GM15510 (cell line): ENCODE results near the gene ZNF292.

ENCODE experiments used
- POLR2A ChIP-seq: IDR thresholded peaks from 3 replicates; pipeline ENCODE4 v1.6.1; 2011; ENCODE audit warnings: borderline replicate concordance; ENCODE audit not compliant: insufficient read length; ENCODE audit errors: extremely low read depth

The ZNF292 gene

DNA sequence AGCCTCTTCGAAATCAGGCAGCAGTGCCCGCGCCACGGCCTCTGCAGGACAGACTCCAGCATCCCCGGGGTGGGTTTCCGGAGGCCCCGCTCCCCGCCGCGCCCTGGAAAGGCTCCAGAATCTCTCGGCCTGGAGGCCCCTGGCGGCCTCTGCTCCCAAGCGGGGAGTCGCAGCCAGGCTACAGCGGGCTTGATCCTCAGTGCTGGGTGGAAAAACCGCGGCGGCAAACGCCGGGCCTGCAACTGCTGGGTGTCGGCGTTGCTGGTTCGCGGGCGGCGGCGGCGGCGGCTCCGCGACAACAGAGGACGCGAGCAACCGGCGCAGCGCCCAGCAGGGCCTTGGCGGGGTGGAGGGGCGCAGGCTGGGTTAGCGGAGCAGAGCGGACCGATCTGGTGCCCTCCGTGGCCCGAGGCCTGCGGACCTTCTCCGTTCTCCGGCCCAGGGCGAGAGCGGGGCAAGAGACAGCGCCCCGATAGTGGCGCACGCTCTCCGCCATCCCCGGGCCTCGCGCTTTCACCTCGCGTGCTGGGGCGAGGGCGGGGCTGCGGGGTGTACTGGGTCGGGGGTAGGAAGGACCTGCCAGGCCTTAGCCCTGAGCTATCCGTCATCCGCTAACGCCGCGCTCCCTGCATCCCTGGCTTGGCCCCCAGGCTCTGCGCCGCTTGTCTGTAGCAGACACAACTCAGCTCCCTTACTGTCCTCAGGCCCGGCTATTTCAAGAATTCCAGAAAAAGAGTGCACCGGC, 3.4 kb upstream of the ZNF292 start:
- TF ChIP-seq POLR2A, result peak; percentile 72

DNA sequence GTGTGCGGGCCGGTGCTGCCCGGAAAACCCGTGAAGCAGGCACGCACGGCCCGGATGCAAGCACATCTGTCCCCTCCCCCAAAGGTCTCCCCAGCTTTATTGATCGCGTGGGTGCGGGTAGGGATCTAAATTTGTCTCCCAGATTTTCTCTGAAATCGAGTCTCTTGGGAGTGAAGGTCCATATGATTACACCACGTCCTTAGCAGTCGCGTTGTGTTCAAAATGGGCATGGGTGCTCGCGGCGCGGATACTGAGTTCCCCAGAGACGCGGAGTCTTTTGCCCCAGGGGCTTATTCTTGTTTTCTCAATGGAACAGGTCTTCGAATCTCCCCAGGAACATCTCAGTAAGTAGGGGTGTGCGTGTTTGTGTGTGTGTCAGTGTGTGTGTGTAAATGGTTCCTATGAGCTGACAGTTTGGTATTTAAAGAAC, 2.8 kb upstream of the ZNF292 start:
- no peak for TF ChIP-seq POLR2A

DNA sequence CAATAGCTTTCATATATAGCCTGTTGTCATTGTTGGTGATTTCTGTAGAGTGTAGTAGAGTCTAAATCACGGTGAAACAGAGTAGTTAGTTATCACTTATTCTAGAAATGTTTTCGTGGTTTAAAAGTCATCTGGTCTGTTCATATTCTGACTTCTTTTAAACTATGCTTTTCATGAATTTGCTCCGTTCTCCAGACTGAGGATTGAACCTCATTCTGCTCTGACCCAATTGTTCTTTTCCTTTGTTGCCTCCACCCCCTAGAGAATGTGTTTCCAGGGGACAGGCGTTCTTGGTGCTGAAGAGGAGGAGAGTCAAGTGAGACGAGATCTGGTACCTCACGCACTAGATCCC, 748 bp upstream of the ZNF292 start:
- no peak for TF ChIP-seq POLR2A

DNA sequence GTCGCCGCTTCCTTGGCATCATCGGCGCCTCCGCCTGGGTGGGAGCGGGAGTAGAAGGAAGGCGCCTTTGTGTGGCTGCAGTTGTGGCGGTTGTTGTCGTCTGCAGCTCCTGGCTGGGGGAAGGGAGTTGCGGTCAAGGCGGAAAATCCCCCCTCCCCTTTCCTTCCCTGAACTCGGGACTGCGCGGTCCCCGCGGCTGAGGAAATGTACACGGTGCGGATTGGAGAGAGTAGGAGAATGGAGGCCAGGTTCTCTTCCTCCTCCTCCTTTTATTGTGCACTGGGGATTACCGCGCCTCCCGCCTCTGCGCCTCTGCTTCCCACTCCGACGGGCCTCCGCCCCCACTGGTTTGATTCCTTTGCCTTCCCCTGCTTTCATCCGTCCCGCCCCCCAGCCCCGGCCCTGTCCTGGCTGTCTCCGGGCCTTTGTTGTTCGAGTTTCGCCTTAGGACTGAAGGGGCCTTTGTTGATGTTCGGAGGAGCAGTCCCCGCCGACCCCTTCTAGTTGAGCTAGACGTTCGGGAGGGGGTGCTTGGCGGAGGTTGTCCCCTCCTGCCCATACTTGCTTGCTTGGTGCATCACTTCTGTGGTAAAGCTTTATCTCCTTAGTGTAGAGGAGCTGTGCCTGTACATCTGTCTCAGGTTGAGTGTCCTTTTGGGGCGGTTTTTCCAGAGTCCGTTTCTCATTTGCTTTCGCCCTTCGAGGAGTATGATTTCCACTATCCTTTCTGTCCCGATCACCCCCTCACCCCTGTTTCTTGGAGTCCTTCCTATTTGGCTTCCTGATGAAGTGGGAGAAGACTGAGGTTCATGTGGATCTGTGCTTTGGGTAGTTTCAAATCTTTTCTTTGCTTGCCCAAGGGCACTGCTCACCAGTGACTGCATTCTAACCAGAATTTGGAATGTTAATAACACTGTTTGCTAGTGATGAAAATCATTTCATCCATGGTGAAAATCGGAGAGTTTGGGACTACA, 764 bp downstream of the ZNF292 start:
- no peak for TF ChIP-seq POLR2A

DNA sequence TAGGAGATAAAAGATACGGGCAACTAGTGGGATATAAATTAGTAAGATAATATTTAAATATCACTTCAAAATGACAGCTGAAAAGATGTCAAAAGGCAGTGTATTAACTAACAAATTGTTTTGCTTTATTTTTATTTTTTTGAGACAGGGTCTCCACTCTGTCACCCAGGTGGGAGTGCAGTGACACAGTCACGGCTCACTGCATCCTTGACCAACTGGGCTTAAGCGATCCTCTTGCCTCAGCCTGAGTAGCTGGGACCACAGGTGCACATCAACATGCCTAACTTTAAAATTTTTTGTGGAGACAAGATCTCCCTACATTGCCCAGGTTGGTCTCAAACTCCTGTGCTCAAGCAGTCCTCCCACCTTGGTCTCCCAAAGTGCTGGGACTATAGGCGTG, 5.9 kb downstream of the ZNF292 start:
- TF ChIP-seq POLR2A, result no peak

DNA sequence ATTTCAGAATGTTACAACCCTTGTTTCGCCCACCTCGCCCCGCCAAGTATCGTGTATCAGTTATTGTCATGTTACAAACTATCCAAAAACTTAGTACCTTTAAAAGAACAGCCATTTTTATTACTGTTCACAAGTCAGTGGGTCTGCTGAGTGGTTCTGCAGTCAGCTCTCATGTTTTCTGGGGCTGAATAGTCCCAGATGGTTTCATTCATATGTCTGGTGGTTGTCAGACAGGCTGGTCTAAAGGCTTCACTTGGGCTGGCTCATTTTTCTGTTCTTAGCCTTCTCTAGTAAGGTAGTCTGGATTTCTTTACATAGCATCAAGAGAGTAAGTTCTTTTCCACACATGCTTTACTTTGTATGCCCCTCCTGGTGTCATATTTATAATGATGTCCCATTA, 8.6 kb downstream of the ZNF292 start:
- no peak for TF ChIP-seq POLR2A

DNA sequence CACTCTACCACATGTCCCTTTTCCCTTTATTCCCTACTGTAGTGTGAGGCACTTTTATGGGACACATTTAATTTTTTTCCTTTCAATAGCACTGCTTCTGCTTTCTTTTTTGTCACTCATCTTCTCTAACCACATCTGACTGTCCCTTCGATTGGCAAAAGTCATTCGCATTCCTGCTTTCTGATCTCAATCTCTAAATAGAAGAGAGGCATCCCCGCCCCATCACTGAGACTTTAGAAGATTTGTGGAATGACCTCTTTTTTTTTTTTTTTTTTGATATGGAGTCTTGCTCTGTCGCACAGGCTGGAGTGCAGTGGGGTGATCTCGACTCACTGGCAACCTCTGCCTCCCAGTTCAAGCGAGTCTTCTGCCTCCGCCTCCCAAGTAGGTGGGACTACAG, 9.1 kb downstream of the ZNF292 start:
- TF ChIP-seq POLR2A, result no peak

DNA sequence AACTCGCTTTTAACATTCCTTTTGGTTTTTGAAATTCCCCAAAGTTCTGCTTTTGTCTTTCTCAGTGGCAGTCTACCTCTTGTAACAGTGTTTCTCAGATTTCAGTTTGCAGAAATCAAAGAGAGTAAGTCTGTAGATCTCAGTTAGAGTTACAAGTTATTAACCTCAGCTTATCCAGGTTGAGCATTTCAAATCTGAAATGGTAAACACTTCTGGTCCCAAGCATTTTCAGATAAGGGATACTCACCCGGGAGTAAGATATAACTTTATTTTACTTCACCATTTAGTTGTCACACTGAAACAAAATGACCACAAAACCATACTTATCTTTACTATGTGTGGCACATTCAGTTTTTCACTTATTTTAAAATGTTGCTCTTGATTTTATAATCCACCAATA, 9.8 kb downstream of the ZNF292 start:
- TF ChIP-seq POLR2A, result no peak

DNA sequence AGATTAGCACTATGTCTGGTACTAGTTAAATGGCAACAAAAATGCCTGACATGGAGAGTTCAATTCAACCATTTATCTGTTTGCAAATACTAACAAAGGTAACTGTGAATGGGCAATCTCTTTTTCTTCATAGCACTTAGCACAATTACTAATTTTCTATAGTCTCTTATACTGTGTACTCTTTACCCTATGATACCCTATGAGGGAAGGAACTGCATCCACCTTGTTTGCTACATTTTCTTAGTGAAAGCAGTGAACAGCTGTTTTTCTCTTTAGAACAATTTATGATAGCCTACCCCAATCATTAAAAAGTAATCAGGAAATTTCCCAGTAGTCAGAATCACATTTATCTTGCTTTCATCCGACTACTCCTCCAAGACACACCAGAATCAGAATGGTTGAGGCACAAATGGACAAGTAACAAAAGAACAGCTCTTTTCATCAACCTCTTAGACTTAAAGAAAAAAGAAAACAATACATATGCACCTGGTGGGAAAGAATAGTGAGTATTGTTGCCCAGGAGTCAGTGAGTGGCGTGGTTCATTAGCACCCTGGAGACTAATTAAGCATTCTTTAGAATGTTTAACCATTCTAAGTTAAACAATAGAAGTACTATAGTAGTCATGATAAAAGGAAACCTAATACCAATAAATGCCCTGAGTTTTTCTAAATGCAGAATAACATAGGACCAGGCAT, 16.7 kb downstream of the ZNF292 start:
- TF ChIP-seq POLR2A, result no peak

DNA sequence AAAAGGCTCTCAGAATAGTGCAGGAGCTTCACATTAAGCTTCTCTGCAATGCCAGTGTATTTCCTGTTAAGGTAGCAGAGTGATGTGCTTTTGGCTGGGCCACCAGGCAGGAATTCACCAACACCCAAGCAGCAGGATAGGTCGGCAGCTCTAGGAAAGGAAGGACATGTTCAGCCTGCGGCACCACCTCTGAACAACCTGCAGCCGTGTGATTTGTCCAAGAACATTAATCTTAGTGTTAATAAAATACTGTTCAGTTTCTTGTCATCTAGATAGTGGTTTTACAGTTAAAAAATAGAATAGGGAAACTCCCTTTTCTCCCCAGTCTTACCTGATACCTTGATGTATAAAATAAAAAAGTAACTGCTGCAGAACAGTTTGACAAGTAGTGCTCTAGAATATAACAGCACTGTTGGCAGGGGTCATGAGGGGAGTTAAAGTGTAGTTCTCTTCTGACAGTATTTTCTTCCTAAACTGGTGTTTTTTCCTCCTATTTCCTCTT, 18.8 kb downstream of the ZNF292 start:
- no peak for TF ChIP-seq POLR2A

DNA sequence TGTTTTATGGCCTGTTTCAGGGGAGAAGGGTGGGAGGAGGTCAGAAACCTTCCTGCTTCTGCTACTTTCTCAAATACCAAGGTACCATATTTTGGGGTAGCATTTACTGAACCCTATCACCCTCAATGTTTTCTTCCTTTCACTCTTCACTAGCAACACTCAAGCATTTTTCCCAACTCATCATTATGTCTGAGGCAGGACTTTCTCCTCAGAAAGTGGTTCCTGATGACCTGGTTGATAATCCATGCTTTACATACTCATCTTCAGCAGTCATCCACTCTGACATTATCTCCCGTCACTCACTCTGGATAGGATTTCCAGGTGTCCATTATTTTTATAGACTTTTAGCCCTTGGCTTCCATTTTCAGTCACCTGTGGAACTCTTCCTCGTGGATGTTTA, 21.1 kb downstream of the ZNF292 start:
- TF ChIP-seq POLR2A, result no peak

DNA sequence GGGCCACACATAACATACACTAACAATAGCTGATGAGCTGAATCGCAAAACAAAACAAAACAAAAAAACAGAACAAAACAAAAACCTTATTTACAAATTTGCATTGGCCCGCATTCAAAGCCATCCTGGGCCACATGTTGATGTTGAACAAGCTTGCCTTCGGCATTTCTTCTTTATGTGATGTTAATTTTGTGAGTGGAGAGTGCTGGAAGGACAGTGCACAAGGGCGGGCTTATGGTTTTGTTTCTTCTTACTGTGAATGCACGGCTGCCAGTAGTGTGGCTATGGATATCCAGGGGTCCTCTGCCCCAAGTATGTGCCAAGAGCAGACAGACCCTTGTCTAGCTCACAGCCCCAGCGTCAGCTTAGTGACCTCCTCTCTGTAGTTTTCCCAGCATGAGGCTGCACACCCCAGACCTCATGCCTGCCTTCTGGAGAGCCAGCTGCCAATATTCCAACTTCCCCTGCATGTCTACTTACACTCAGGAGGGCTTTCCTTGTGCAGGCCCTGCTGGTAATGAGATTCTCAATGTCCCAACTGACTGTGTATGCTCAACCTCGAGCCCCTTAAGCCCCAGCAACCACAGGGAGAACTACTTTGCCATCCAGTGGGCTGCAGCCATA, 24.9 kb downstream of the ZNF292 start:
- TF ChIP-seq POLR2A, result no peak

DNA sequence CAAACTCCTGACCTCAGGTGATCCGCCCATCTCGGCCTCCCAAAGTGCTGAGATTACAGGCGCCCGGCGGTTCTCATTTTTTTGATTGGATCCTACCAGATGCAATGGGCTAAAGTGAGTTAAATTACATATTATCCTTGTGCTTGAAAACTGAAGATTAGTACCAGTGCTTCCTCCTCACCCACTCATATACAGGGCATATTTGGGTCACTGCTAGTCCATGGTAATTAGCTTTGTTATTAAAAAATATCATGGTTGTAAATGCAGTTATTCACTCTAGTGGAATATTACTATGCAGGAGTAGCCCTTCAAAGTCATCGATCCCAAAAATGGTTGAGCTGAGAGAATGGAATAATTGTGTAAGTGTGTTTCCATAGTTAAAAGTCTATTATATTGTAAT, 26.5 kb downstream of the ZNF292 start:
- TF ChIP-seq POLR2A, result no peak

DNA sequence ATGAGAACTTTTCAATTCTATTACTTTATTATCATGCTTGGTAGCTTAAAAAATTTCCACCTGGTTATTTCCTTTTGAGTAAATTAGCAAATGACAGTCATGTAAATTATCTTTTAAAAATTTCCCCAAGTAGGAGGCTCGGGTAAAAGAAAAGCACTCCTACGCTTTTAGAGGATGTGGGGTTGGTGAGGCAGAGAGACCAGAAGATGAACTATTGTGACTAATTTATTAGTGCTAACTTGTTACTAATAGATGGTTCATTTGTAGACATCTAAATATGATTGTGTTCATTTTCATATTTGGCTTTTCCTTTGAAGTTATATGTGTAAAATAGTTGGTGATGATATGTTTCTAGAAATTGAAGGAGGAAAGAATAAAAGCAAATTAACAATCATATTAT, 27.0 kb downstream of the ZNF292 start:
- no peak for TF ChIP-seq POLR2A
